Lower leg skin (tissue), 3 donors: ENCODE measurements around the gene BNIP3.
"Not testable (repeated sequence)": the region's sequence is repeated elsewhere in the genome, so short reads cannot be mapped to it uniquely, and the experiment has no call there.

Source experiments
- CTCF ChIP-seq, 3 donors: fragments of 450-650 bp; IDR thresholded peaks; one replicate each; pipeline ENCODE4 v1.5.1; 2016; ENCODE audit warnings: antibody characterized with exemption in 3 of 3, mild to moderate bottlenecking in 3 of 3, moderate library complexity in 2 of 3
- POLR2A ChIP-seq, 2 donors: fragments of 450-650 bp; IDR thresholded peaks; one replicate each; pipeline ENCODE4 v1.6.1; 2016 to 2017; ENCODE audit warnings: antibody characterized with exemption in 2 of 2, mild to moderate bottlenecking in 1 of 2, moderate library complexity in 1 of 2

GRCh38 chr10:131949908-131950307 is 31.8 kb downstream of the BNIP3 start:
- not testable (repeated sequence) for TF ChIP-seq CTCF, POLR2A (IDR thresholded peaks at IDR 0.05)
